ENCODE results near the gene ITK. TPM values are rescaled to one million over a fixed set of nuclear protein-coding genes. Genes with fewer than 3 reads are reported as not detected.
A peak's percentile ranks its signal among the peaks of the same experiment; 100 is the strongest.

Gene ITK
- total RNA-seq, 1 experiment from 2014 or later, result not detected

DNA sequence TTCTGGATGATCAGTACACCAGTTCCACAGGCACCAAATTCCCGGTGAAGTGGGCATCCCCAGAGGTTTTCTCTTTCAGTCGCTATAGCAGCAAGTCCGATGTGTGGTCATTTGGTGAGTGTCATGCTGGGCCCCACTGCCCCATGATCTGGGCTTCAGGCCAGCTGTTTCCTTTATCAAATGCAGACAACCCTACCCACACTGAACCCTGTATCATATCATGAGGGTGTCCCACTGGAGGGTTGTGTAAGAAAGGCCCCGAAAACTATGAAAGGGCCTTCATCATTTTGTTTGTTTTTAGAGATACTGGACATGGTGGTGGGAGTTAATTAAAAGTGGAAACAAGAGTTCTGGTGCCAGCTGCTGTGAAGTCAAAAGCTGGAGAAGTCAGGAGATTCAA lies 65.2 kb downstream of the ITK start:
- no peak for DNase-seq (ENCODE audit: low read depth)

- DNase-seq (ENCODE audit: low read depth), result no peak
Observed at GRCh38 chr5:157247267-157247666, 66.6 kb downstream of the ITK start.

- DNase-seq (ENCODE audit: low read depth), result no peak
Observed at GRCh38 chr5:157248821-157249470, 68.3 kb downstream of the ITK start.

DNA sequence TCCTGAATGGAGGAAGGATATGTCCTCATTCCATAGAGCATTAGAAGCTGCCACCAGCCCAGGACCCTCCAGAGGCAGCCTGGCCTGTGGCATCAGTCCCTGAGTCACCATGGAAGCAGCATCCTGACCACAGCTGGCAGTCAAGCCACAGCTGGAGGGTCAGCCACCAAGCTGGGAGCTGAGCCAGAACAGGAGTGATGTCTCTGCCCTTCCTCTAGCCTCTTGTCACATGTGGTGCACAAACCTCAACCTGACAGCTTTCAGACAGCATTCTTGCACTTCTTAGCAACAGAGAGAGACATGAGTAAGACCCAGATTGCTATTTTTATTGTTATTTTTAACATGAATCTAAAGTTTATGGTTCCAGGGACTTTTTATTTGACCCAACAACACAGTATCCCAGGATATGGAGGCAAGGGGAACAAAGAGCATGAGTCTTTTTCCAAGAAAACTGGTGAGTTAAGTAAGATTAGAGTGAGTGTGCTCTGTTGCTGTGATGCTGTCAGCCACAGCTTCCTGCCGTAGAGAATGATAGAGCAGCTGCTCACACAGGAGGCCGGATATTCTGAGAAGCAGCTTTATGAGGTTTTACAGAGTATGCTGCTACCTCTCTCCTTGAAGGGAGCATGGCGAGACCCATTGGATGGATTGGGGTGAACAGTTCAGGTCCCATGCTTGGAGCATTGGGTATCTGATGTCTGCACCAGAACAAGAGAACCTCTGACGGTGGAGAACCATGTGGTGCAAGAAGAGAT lies 72.2 kb downstream of the ITK start:
- peak; percentile 73 for DNase-seq (ENCODE audit: low read depth)

DNA sequence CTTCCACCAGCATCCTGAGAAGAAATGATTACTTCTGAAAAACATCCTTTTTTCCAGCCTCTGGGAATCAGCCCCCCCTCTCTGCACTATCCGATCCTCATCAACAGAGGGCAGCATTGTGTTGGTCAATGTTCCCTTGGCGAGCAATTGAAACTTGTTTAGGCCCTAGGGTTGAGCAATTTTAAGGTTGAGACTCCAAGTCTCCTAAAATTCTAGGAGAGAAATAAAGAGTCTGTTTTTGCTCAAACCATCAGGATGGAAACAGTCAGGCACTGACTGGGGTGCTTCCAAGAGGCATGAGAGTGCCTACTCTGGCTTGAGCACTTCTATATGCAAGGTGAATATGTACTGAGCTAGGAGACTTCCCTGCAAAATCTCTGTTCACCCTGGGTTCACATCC lies 72.9 kb downstream of the ITK start:
- peak; percentile 32 for DNase-seq (ENCODE audit: low read depth)

DNA sequence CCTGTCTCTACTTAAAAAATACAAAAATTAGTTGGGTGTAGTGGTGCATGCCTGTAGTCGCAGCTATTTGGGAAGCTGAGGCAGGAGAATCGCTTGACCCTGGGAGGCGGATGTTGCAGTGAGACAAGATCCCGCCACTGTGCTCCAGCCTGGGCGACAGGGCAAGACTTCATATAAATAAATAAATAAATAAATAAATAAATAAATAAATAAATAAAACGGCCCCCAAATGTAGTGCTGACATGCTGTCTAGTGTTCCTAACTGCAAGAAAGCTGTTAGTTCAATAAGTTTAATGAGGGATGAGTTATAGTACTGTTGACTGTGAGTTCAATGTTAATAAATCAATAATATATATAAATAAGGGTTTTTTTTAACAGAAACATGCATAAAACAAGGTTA lies 77.8 kb downstream of the ITK start:
- DNase-seq (ENCODE audit: low read depth), result no peak

GRCh38 chr5:157259699-157260098 lies 79.1 kb downstream of the ITK start:
- no peak for DNase-seq (ENCODE audit: low read depth)

GRCh38 chr5:157263496-157264090 lies 83.0 kb downstream of the ITK start:
- no peak for DNase-seq (ENCODE audit: low read depth)

DNA sequence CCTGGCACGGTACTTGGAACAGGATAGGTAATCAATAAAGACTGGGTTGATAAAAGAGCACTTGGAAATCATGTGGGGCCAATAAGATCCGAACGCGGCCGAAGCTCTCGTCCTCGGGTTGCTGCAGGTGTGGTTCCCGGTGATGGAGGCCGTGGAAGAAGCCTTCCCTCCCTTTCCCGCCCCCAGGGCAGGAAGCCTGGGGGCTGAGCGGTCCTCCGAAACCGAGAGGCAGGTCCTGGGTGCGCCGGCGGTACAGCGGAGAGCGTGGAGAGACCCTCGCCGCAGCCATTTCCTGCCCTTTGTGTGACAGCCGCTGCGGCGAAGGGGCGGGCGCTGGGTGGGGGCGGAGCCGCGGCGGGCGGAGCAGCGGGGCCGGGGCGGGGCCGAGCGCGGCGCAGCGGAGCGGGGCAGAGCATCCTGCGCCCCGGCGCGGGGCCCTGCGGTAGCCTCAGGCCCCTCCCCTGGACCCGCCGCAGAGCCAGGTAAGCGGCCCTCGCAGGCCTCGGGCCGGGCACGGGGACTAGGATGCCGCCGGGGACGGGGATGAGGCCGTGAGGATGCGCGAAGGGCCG lies 85.2 kb downstream of the ITK start, which contains the start of gene CYFIP2:
Gene CYFIP2 (plus strand): TSS at position 410 of the 572 bp plus-strand sequence. CDS start 19,239 bp downstream, outside the sequence.
- DNase-seq (ENCODE audit: low read depth), result peak; percentile 26

- DNase-seq (ENCODE audit: low read depth), result no peak
Observed at GRCh38 chr5:157266286-157267007, 85.8 kb downstream of the ITK start.

GRCh38 chr5:157267025-157267424 lies 86.4 kb downstream of the ITK start:
- no peak for DNase-seq (ENCODE audit: low read depth)

- DNase-seq (ENCODE audit: low read depth), result no peak
Observed at GRCh38 chr5:157267761-157268480, 87.3 kb downstream of the ITK start.

GRCh38 chr5:157269165-157269671 lies 88.6 kb downstream of the ITK start:
- DNase-seq (ENCODE audit: low read depth), result no peak

GRCh38 chr5:157269761-157270272 lies 89.2 kb downstream of the ITK start:
- DNase-seq (ENCODE audit: low read depth), result no peak

DNA sequence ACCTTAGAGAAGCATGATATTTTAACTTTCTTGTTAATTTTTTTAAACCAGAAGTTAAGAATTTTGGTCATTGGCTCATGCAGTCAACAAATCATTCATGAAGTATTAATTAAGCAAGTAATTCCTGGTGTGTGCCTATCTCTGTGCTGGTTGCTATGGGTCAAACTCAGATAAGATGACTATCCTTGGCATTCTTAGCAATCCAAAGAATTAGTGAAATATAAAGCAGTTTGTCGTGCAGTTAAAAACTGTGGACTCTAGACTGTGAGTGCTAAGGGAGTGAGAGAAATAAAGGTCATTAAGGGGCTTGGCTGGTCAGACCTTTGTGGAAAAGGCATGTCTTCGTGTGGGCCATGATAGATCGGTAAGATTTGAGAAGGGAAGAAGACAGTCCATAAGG lies 90.1 kb downstream of the ITK start:
- no peak for DNase-seq (ENCODE audit: low read depth)

DNA sequence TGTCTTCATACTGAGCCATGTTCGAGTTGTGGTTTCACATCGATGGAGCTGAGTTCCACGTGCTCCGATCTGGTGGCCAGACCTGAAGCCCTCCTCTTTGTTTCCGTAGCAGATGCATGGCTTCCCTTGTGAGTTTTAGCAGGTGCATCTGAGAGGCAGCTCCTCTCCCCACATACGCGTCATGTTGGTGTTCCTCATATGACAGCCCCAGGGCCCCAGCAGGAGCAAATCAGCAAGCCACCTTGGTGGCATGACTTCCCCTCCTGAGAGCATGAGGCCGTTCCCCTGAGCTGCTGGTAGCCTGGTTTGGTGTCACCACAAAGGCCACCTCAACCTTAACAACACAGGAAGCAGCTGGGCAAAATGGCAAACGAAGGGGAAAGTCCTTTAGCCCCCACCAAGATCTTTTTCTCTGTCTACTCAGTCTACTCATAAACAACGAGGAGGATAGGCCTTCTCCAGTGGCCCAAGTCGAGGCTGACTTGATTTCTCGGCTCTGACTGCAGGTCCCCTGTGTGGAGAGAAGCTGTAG lies 91.2 kb downstream of the ITK start:
- no peak for DNase-seq (ENCODE audit: low read depth)

- DNase-seq (ENCODE audit: low read depth), result no peak
Observed at GRCh38 chr5:157273131-157273556, 92.5 kb downstream of the ITK start.

- no peak for DNase-seq (ENCODE audit: low read depth)
Observed at GRCh38 chr5:157275403-157275802, 94.8 kb downstream of the ITK start.

- no peak for DNase-seq (ENCODE audit: low read depth)
Observed at GRCh38 chr5:157278319-157279037, 97.8 kb downstream of the ITK start.

Measured in HT1080 (cell line).